GM18505 (cell line): ENCODE results near the gene DPF3.

Experiments used
- ATAC-seq: cut with Tn5 transposase; IDR thresholded peaks from one replicate; pipeline ENCODE4 v1.9.1; 2021; ENCODE audit not compliant: unreplicated experiment
- POLR2A ChIP-seq: IDR thresholded peaks from 4 replicates; pipeline ENCODE4 v1.6.1; 2011; ENCODE audit warnings: borderline replicate concordance; ENCODE audit not compliant: insufficient read depth, insufficient read length; ENCODE audit errors: extremely low read depth

Gene DPF3

GRCh38 chr14:72830356-72830755, 63.5 kb downstream of the DPF3 start:
- TF ChIP-seq POLR2A = no peak
- ATAC-seq = no peak

GRCh38 chr14:72828604-72829003, 65.3 kb downstream of the DPF3 start:
- no peak for TF ChIP-seq POLR2A
- no peak for ATAC-seq

- no peak for TF ChIP-seq POLR2A
- no peak for ATAC-seq
These were observed 67.9 kb downstream of the DPF3 start for GRCh38 chr14:72826039-72826438.

- no peak for ATAC-seq
- TF ChIP-seq POLR2A = no peak
These were observed 68.4 kb downstream of the DPF3 start for GRCh38 chr14:72825486-72825885.

- no peak for TF ChIP-seq POLR2A
- no peak for ATAC-seq
These were observed 69.8 kb downstream of the DPF3 start for GRCh38 chr14:72824051-72824450.

GRCh38 chr14:72822946-72823611, 70.8 kb downstream of the DPF3 start:
- ATAC-seq = no peak
- no peak for TF ChIP-seq POLR2A

- no peak for ATAC-seq
- TF ChIP-seq POLR2A = no peak
These were observed 74.9 kb downstream of the DPF3 start for GRCh38 chr14:72818998-72819397.

- TF ChIP-seq POLR2A = no peak
- ATAC-seq = no peak
These were observed 77.6 kb downstream of the DPF3 start for GRCh38 chr14:72816287-72816686.

- ATAC-seq = no peak
- no peak for TF ChIP-seq POLR2A
These were observed 78.5 kb downstream of the DPF3 start for GRCh38 chr14:72815430-72815829.

GRCh38 chr14:72812292-72812851, 81.5 kb downstream of the DPF3 start:
- TF ChIP-seq POLR2A = no peak
- ATAC-seq = no peak

GRCh38 chr14:72810201-72810600, 83.7 kb downstream of the DPF3 start:
- no peak for TF ChIP-seq POLR2A
- no peak for ATAC-seq

GRCh38 chr14:72809063-72809462, 84.8 kb downstream of the DPF3 start:
- TF ChIP-seq POLR2A = no peak
- no peak for ATAC-seq

- ATAC-seq = no peak
- TF ChIP-seq POLR2A = no peak
These were observed 85.3 kb downstream of the DPF3 start for GRCh38 chr14:72808564-72808963.

- ATAC-seq = no peak
- no peak for TF ChIP-seq POLR2A
These were observed 91.3 kb downstream of the DPF3 start for GRCh38 chr14:72802588-72802946.

- ATAC-seq = no peak
- no peak for TF ChIP-seq POLR2A
These were observed 91.9 kb downstream of the DPF3 start for GRCh38 chr14:72801836-72802587.

GRCh38 chr14:72801381-72801812, 92.5 kb downstream of the DPF3 start:
- ATAC-seq = no peak

More at GRCh38 chr14:72801381-72801812, 92.5 kb downstream of the DPF3 start:
- no peak for TF ChIP-seq POLR2A
